CD14-positive monocyte (primary cell): Measurements from ENCODE around the gene WIZ. TPM values are rescaled to one million over a fixed set of nuclear protein-coding genes. Genes with fewer than 3 reads are reported as not detected.
"Not testable (repeated sequence)": the region's sequence is repeated elsewhere in the genome, so short reads cannot be mapped to it uniquely, and the experiment has no call there.

Experiments used
- DNase-seq, 3 donors: peaks; one replicate each; pipeline ENCODE4 v3.0.0-alpha.2; 2011 to 2022
- H2AFZ ChIP-seq: 2 replicates; pipeline ENCODE4 v1.6.0; 2012; ENCODE audit warnings: mild to moderate bottlenecking, low read depth, low read length, inconsistent platforms; ENCODE audit not compliant: insufficient read depth, poor library complexity, severe bottlenecking
- H3K27ac ChIP-seq, 2 donors: 1 replicate in 1 of 2; 2 replicates in 1 of 2; pipeline ENCODE4 v1.5.1; 2012 to 2013; ENCODE audit warnings: low read length in 2 of 2, control low read depth in 1 of 2, inconsistent platforms in 1 of 2, low read depth in 1 of 2, mild to moderate bottlenecking in 1 of 2
- H3K27me3 ChIP-seq, 2 donors: one replicate each; pipeline versions ENCODE4 v1.6.0 to v1.6.1; 2011 to 2013; ENCODE audit warnings: low read length in 2 of 2; ENCODE audit not compliant: control insufficient read depth in 2 of 2, insufficient read depth in 2 of 2
- H3K36me3 ChIP-seq, 2 donors: replicated peaks in 1 of 2; 1 replicate in 1 of 2; 2 replicates in 1 of 2; pipeline versions ENCODE4 v1.5.1 to v1.6.1; 2012 to 2013; ENCODE audit warnings: low read length in 2 of 2, control low read depth in 1 of 2, inconsistent platforms in 1 of 2, mild to moderate bottlenecking in 1 of 2; ENCODE audit not compliant: insufficient read depth in 2 of 2, control insufficient read depth in 1 of 2
- H3K4me1 ChIP-seq, 2 donors: 1 replicate in 1 of 2; 2 replicates in 1 of 2; pipeline versions ENCODE4 v1.5.1 to v1.6.1; 2012 to 2013; ENCODE audit warnings: low read length in 2 of 2, control low read depth in 1 of 2, inconsistent platforms in 1 of 2, mild to moderate bottlenecking in 1 of 2, moderate library complexity in 1 of 2; ENCODE audit not compliant: insufficient read depth in 2 of 2, control insufficient read depth in 1 of 2
- H3K4me2 ChIP-seq: replicated peaks from 2 replicates; pipeline ENCODE3; 2012; ENCODE audit warnings: low read length, moderate library complexity, mild to moderate bottlenecking; ENCODE audit not compliant: poor library complexity, severe bottlenecking; ENCODE audit errors: extremely low read depth
- H3K4me3 ChIP-seq, 3 experiments: fragments of 200-600 bp in 1 of 3; sonication (generic) in 1 of 3; replicated peaks in 1 of 3; 1 replicate in 2 of 3; 2 replicates in 1 of 3; pipeline ENCODE4 v1.5.1; 2011 to 2013; ENCODE audit warnings: low read length in 3 of 3, mild to moderate bottlenecking in 3 of 3, control low read depth in 2 of 3, low read depth in 2 of 3, inconsistent platforms in 1 of 3, moderate library complexity in 1 of 3
- H3K79me2 ChIP-seq: 2 replicates; pipeline ENCODE4 v1.6.0; 2012; ENCODE audit warnings: mild to moderate bottlenecking, control low read depth, inconsistent platforms, low read length, moderate library complexity; ENCODE audit not compliant: insufficient read depth
- H3K9ac ChIP-seq: 2 replicates; pipeline ENCODE4 v1.6.0; 2017; ENCODE audit warnings: low read length, mild to moderate bottlenecking; ENCODE audit not compliant: insufficient read depth, poor library complexity, severe bottlenecking
- H3K9me3 ChIP-seq, 2 donors: replicated peaks in 1 of 2; 1 replicate in 1 of 2; 2 replicates in 1 of 2; pipeline versions ENCODE4 v1.5.1 to v1.6.1; 2012 to 2013; ENCODE audit warnings: low read length in 2 of 2, control low read depth in 1 of 2; ENCODE audit not compliant: control insufficient read depth in 1 of 2, insufficient read depth in 1 of 2
- H4K20me1 ChIP-seq: 2 replicates; pipeline ENCODE4 v1.6.0; 2012; ENCODE audit warnings: mild to moderate bottlenecking, low read length, control low read depth, moderate library complexity; ENCODE audit not compliant: insufficient read depth
- H3K27ac Mint-ChIP-seq, 7 donors: one replicate each; pipeline ENCODE4 v1.8.0; 2020; ENCODE audit warnings: mild to moderate bottlenecking in 7 of 7, mixed read lengths in 7 of 7, moderate library complexity in 6 of 7, inconsistent platforms in 2 of 7
- H3K27me3 Mint-ChIP-seq, 3 donors: one replicate each; pipeline ENCODE4 v1.8.0; 2021 to 2022; ENCODE audit warnings: low read depth in 3 of 3, mild to moderate bottlenecking in 3 of 3, mixed read lengths in 3 of 3, moderate library complexity in 3 of 3, inconsistent platforms in 1 of 3
- H3K36me3 Mint-ChIP-seq, 2 donors: one replicate each; pipeline ENCODE4 v1.8.0; 2020; ENCODE audit warnings: mixed read lengths in 2 of 2, inconsistent platforms in 1 of 2, mild to moderate bottlenecking in 1 of 2
- H3K4me1 Mint-ChIP-seq: one replicate; pipeline ENCODE4 v1.8.0; 2020; ENCODE audit warnings: mild to moderate bottlenecking, mixed read lengths
- H3K4me3 Mint-ChIP-seq, 2 donors: one replicate each; pipeline ENCODE4 v1.8.0; 2020; ENCODE audit warnings: mild to moderate bottlenecking in 2 of 2, mixed read lengths in 2 of 2, moderate library complexity in 1 of 2
- H3K9me3 Mint-ChIP-seq, 7 donors: one replicate each; pipeline ENCODE4 v1.8.0; 2020 to 2022; ENCODE audit warnings: mixed read lengths in 7 of 7, mild to moderate bottlenecking in 6 of 7, moderate library complexity in 6 of 7, inconsistent platforms in 2 of 7
- WGBS: methylation state at CpG from one replicate; pipeline ENCODE4 v1.1.5; 2013; ENCODE audit warnings: missing lambda C conversion rate; ENCODE audit not compliant: insufficient coverage; 5-methylcytosine and 5-hydroxymethylcytosine counted together
- intact Hi-C, 2 donors: fragments of 100-400 bp; cut with micrococcal nuclease; formaldehyde crosslinking; loops; one replicate each; pipeline versions ENCODE4 v1.15.0 to v1.15.1; 2023
- polyA plus RNA-seq, 3 donors: library from polyadenylated mRNA; depleted of rRNA in 1 of 3; unstranded in 2 of 3; stranded (reverse) in 1 of 3; fragments of 300-500 nt in 2 of 3; fragments of >200 nt in 1 of 3; fragmentation: Illumina TruSeq in 2 of 3; gene quantifications; 1 replicate in 2 of 3; 2 replicates in 1 of 3; pipeline ENCODE4 v1.2.3, GENCODE V29; 2012 to 2021
- TF ChIP-seq, protein P1 (sequence below): fragments of 200-600 bp; IDR thresholded peaks from one replicate; pipeline ENCODE4 v1.8.0; 2022; ENCODE audit warnings: antibody characterized with exemption, mild to moderate bottlenecking

The WIZ gene
- polyA plus RNA-seq, 3 donors: 0.47 to 13.7 (median 0.51) TPM

- Histone ChIP-seq H3K4me3 (no peak overlapping the region), H3K4me2 (no peak overlapping the region), H3K4me1 (peaks cover 10 to 13% of the 10 kb centered on the region in 2 donors), H4K20me1 (peaks cover 98% of the 10 kb centered on the region), H3K36me3 (peaks cover 26 to 41% of the 10 kb centered on the region in 2 donors), H3K79me2 (peaks cover 100% of the 10 kb centered on the region), H3K27me3 (no peaks in the 10 kb centered on the region), H3K9me3 (no peaks in the 10 kb centered on the region), H3K27ac (no peak overlapping the region), H2AFZ (no peak overlapping the region), H3K9ac (no peak overlapping the region)
- intact Hi-C loops: no loop called here
- peak overlapping the region in 2 of 7 donors; percentile 33 to 40 for H3K27ac Mint-ChIP-seq
- H3K4me1 Mint-ChIP-seq: peaks cover 21% of the 10 kb centered on the region
- 87% methylated on average over 4 of the region's 4 CpGs for WGBS
- H3K36me3 Mint-ChIP-seq: peaks cover 30 to 56% of the 10 kb centered on the region in 2 donors
- no peak overlapping the region for H3K4me3 Mint-ChIP-seq
- no peak for DNase-seq
- no peaks in the 10 kb centered on the region for H3K9me3 Mint-ChIP-seq
- TF ChIP-seq, protein P1, sequence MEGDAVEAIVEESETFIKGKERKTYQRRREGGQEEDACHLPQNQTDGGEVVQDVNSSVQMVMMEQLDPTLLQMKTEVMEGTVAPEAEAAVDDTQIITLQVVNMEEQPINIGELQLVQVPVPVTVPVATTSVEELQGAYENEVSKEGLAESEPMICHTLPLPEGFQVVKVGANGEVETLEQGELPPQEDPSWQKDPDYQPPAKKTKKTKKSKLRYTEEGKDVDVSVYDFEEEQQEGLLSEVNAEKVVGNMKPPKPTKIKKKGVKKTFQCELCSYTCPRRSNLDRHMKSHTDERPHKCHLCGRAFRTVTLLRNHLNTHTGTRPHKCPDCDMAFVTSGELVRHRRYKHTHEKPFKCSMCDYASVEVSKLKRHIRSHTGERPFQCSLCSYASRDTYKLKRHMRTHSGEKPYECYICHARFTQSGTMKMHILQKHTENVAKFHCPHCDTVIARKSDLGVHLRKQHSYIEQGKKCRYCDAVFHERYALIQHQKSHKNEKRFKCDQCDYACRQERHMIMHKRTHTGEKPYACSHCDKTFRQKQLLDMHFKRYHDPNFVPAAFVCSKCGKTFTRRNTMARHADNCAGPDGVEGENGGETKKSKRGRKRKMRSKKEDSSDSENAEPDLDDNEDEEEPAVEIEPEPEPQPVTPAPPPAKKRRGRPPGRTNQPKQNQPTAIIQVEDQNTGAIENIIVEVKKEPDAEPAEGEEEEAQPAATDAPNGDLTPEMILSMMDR: no peak
- H3K27me3 Mint-ChIP-seq: no peaks in the 10 kb centered on the region
Observed at GRCh38 chr19:15412832-15413231, 36.9 kb downstream of the WIZ start.

DNA sequence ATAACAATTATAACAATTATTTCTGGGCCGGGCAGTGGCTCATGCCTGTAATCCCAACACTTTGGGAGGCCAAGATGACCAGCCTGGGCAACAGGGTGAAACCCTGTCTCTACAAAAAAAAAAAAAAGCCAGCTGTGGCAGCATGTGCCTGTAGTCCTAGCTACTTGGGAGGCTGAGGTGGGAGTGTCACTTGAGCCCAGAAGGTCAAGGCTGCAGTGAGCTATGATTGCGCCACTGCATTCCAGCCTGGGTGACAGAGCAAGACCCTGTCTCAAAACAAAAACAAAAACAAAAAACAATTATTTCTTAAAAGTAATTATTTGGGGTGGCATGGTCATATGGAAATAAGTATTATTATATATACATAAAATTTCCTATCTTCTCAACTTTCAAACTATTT, 38.4 kb downstream of the WIZ start:
- H3K4me1 Mint-ChIP-seq, H3K27me3 Mint-ChIP-seq: not testable (repeated sequence)

More for the DNA sequence above, 38.4 kb downstream of the WIZ start:
- H3K4me2 ChIP-seq, H3K4me3 ChIP-seq, H3K4me1 ChIP-seq, H3K9ac ChIP-seq, intact Hi-C loops, H3K9me3 ChIP-seq, H3K27me3 ChIP-seq, H3K4me3 Mint-ChIP-seq, H3K27ac ChIP-seq, DNase-seq, H2AFZ ChIP-seq, H3K9me3 Mint-ChIP-seq: not testable (repeated sequence)
- Histone ChIP-seq H3K36me3 (peaks cover 30 to 54% of the 10 kb centered on the region in 2 donors), H4K20me1 (peaks cover 98% of the 10 kb centered on the region), H3K79me2 (peaks cover 100% of the 10 kb centered on the region)
- Mint-ChIP-seq H3K27ac (peak overlapping the region in 3 of 7 donors; percentile 37 to 75 (median 46)), H3K36me3 (peaks cover 33 to 63% of the 10 kb centered on the region in 2 donors)
- no CpG with 5 or more reads among the region's 2 CpGs for WGBS
